Left hindlimb (tissue), 1 donor: ENCODE data around the gene FN3KRP.
"Not testable (repeated sequence)": the region's sequence is repeated elsewhere in the genome, so short reads cannot be mapped to it uniquely, and the experiment has no call there.

ENCODE experiments used
- DNase-seq: peaks from one replicate; pipeline ENCODE4 v3.0.0-alpha.2; 2018

The FN3KRP gene

GRCh38 chr17:82709676-82710498 is 6.6 kb upstream of the FN3KRP start:
- no peak for DNase-seq

- DNase-seq = no peak
Measured at GRCh38 chr17:82710499-82711232, 5.8 kb upstream of the FN3KRP start.

DNA sequence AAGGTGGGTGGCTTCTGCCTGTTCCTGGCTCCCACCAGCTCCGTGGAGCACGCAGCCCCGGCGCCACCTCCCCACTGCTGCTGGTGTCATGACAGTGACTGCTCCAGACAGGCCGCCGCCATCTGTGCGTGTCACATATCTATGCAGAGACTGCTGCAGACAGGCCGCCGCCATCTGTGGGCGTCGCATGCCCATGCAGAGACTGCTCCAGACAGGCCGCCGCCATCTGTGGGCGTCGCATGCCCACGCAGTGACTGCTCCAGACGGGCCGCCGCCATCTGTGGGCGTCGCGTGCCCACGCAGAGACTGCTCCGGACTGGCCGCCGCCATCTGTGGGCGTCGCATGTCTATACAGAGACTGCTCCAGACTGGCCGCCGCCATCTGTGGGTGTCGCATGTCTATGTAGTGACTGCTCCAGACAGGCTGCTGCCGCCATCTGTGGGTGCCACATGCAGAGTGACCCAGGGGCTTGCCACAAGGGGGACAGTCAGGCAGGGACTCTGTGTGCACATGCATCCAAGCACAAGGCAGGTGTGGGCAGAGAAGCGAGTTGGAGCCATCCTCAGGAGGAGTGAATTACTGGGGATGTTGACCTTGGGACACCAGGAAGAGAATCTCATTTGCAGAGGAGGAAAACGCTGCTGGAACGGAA is 3.3 kb upstream of the FN3KRP start:
- no peak for DNase-seq

DNA sequence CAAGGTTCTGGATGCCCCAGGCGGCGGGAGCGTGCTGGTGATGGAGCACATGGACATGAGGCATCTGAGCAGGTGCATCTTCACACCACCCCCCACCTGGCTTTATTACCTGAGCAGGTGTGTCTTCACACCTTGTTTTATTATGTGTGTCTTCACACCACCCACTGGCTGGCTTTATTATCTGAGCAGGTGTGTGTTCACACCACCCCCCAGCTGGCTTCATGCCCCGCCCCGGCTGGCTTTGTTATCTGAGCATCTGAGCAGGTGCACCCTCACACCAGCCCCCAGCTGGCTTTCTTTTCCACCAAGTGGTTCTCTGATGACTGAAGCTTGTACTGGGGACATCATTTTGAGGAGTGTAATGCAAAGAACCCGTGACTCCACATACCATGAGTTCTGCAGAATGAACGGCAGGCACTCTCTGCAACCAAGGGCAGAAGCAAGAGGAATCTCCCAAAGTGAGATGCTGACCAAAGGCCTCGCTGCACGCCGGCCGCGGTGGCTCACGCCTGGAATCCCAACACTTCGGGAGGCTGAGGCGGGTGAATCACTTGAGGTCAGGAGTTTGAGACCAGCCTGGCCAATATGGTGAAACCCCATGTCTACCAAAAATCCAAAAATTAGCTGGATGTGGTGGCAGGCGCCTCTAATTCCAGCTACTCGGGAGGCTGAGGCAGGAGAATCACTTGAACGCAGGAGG is 2.6 kb downstream of the FN3KRP start:
- DNase-seq = no peak

DNA sequence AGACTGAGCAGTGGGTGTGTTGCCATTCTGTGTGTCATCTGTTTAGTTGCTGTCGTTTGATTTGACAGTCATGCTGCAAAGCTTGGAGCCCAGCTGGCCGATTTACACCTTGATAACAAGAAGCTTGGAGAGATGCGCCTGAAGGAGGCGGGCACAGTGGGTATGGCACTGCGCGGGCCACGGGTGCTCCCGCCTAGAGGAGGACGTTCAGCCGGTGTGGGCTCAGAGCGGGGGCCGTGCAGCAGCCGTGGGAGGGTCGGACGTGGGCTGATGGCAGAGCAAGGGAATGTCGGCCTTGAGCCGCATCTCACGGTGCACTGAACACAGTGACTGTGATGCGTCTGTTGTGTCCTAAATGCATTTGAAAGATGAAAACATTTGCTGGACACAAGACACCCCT is 3.7 kb downstream of the FN3KRP start:
- DNase-seq = no peak

GRCh38 chr17:82722341-82723013 is 6.0 kb downstream of the FN3KRP start:
- DNase-seq = no peak

- no peak for DNase-seq
Measured at GRCh38 chr17:82723169-82723807, 6.8 kb downstream of the FN3KRP start.

GRCh38 chr17:82726427-82726826 is 9.9 kb downstream of the FN3KRP start:
- DNase-seq = no peak

DNA sequence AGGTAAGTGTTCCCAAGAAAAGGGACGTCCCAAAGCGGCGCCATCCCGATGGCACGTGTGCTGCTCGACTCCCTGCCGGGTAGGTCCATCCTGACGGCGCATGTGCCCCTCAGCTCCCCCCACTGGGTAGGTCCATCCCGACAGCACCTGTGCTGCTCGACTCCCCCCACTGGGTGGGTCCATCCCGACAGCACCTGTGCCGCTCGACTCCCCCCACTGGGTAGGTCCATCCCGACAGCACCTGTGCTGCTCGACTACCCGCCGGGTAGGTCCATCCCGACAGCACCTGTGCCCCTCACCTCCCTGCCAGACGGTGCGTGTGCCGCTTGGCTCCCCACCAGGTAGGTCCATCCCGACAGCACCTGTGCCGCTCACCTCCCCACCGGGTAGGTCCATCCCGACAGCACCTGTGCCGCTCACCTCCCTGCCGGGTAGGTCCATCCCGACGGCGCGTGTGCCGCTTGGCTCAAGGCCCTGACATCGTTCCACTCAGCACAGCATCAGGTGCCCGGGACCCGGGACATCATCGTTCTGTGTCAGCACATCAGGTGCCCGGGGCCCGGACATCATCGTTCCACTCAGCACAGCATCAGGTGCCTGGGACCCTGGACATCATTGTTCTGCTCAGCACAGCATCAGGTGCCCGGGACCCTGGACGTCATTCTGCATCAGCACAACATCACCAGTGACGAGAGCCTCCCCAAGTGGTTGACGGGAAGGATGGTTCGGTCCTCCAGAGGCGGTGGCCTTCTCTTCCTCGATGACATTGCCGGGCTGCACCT is 13.2 kb downstream of the FN3KRP start:
- no peak for DNase-seq

DNA sequence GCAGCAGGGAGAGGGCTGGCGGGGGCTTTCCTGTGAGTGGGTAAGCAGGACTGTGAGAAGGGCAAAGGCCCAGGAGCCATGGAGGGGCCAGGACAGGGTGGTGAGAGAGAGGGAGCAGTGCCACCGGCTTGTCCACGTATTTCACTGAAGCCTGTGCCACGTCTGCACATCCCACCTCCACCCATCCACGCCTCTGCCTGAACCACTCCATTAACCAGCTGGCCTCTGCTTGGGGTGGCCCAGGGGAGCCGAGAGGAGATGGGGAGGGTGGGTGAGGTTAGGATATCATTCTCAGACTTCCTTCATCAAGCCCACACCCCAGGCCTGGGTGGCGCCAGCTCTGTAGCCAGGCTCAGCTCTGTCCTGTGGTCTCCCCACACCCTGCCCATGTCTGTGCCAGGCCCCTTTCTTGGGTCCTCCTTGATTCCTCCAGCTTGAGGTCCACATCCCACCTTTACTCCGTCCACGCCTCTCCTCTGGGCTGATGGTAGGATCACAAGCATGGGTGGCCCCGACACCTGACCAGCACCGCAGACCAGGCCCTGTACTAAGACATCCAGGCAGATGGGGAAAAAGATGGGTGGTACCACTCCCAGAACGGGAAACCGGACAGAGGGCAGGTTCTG is 15.7 kb downstream of the FN3KRP start:
- DNase-seq = no peak

DNA sequence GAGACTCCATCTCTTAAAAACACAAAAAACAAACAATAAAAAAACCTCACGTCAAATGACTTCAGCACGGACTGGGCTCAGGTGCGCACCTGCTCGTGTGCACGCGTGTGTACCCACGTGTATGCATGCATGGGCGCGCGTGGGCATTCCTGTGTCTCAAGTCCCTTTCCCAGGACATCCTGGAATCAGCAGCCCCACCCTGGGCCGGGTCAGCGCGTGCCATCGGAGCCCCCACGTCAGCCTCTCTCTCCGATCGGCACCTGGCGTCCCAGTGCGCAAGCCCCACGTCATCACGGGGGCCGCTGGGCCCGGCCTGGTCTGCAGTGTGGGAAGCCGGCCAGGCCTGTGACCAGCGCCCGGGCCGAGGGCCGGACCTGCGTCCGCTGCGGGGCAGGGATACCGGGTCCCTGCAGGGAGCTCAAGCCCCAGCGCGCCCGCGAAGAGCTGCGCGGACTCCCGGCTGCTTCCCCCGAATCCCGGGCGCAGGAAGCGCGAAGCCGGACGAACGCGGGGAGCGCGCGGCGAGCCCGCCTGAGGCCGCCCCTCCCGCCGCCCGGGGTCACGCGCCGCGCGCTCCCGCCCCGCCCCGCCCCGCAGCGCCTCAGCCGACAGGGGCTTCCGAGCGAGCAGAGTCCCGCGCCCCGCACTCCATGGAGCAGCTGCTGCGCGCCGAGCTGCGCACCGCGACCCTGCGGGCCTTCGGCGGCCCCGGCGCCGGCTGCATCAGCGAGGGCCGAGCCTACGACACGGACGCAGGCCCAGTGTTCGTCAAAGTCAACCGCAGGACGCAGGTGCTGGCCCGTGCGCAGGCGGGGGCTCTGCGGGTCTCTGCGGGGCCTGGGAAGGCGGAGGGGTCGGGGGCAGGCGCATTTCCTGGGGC is 18.7 kb downstream of the FN3KRP start, which contains the start of gene FN3K:
FN3K (plus strand) TSS at position 629 of the 880 bp plus-strand sequence; CDS start at position 651, 22 bp downstream.
- peak; percentile 83 for DNase-seq

DNA sequence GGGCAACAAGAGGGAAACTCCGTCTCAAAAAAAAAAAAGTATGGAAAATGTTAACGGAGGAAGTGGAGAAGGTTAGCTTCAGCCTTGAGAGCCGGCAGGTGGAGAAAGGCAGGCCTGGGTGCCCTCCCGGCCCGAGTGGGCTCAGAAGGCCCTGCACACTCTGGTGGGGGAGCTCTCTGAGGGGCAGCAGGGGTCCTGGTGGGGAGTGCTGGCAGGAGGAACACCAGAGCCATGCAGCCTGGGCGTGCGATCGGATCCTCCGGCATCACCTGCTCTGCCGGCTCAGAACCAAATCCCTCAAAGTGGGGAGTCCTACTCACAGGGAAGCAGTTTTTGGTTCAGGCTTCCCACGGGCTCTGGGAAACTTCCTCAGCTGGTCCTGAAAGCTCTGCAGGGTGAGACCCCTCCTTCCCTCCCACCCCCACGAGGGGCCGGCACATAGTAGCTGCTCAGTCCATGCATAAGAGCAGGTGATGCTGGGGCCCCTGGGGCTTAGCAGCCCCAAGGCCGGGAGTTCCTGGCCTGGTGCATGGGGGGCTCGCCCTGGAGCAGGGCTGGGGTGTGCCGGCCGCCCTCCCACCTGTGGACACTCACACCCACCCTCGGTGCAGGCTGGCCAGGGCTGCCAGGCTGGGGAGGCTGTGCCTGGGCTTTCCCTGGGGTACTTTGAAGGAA is 20.1 kb downstream of the FN3KRP start:
- no peak for DNase-seq

DNA sequence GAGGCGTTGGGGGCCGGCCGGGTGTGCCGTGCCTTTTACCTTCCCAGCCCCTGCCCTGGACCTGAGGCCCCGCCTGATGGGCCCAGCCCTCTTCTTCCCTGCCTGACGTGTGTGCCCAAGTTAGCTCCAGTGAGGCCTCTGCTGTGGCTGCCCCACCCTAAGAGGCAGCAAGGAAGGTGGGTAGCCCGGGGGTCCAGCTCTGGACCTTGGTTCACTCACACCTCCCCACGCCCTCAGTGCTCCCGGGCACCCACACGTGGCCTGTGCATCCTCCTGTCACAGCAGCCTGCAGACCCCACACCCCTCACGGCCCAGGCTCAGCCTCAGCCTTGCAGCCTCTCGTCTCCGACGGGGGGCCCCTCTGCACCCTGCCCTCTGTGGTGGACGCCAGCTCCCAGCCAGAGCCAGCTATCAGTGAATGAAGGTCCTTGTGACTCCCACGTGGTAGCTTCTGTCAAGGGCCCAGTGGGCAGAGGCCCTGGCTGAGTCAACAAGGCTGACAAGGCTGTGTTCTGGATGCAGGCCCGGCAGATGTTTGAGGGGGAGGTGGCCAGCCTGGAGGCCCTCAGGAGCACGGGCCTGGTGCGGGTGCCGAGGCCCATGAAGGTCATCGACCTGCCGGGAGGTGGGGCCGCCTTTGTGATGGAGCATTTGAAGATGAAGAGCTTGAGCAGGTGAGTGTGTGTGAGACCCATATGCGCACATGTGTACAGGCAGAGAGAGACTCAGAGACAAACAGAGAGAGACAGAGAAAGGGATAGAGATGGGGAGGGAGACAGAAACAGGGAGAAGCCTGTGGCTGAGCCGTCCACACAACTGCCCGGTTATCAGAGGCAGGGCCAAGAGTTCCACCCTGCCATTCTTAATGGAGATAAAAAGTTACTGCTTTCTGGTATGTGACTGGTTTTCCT is 21.7 kb downstream of the FN3KRP start:
- peak; percentile 53 for DNase-seq

GRCh38 chr17:82740906-82741759 is 24.6 kb downstream of the FN3KRP start:
- DNase-seq = no peak

DNA sequence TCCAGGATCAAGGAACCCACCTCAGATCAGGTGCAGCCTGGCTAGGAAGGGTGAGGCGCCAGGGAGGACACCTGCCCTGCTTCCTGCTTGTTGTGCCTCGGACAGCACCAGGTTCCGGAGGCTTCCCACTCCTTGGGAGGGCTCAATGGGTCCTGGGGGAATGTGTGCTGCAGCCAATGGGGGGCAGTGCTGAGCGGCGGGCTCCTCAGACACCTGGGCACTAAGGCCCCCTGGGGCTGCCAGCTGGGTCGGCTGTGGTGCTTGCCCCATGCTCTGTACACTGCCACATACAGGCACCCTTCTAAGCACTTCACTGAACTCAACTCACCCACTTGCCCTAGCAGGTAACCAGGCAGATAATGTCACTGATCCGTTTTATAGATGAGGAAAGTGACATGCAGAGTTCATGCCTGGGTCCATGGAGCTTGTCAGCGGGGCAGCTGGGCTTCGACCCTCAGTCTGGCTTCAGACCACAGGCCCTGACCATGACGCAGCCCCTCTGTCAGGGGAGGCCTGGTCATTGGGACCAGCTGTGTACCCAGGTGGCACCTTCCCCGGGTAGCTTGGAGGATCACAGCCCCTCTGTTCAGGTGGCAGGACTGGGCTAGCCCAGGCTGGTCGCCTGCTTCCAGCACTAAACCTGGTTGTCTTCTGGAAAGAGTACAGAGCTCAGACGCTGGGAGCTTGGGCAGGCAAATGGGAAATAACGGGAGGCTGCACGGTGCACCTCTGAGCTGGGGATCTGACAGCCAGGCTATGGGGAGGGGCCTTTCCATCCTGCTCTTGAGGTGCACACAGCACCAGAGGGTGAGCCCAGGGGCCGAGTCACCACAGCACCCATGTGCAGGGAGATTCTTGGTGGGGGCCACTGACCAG is 27.1 kb downstream of the FN3KRP start:
- no peak for DNase-seq

- DNase-seq = not testable (repeated sequence)
Measured at GRCh38 chr17:82744736-82745135, 28.2 kb downstream of the FN3KRP start.
